DMS114 treated with DMSO at 0.1 percent for 48 hours (cell line): ENCODE measurements around the gene SLC25A13.

ENCODE experiments used
- DNase-seq: peaks from one replicate; lab custom pipeline; 2025; ENCODE audit not compliant: unreplicated experiment; lab: John Stamatoyannopoulos, UW

The SLC25A13 gene

GRCh38 chr7:96244244-96244991, 77.5 kb downstream of the SLC25A13 start:
- no peak for DNase-seq

DNA sequence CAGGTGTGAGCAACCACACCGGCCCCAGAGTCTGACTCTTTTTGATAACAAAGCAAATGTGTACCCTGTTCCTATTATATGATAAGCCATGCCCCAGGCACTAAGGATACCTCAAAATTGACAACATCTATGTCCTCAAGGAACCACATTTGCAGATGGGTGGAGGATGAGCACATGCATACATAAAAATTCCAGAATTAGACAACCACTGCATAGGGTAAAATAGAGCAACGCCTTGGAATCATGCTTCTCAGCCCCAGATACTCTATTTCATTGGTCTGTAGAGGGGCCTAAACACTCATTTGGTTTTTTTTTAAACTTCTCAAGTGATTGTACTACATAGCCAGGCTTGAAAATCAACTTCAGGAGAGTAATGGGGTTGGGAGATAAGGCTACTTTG, 78.7 kb downstream of the SLC25A13 start:
- DNase-seq: no peak

DNA sequence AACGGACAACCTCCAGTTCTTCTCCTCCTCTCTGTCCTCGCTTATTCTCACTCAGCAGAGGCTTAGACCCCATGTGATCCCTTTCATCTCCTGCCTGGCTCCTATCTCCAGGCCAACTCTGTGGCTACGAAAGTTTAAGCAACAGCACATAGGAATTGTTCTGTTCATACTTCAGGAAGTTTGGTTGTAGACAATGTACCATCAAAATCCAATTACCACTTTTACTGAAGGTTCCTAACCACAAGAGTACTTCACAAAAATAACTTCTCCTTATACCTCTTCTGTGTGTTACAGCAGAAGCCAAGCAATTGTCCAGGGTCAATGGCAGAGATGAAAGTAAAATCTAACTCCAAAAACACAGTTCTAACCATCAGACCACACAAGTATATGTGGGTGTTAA, 80.0 kb downstream of the SLC25A13 start:
- DNase-seq: no peak

- DNase-seq: no peak
These were observed 82.7 kb downstream of the SLC25A13 start for GRCh38 chr7:96238976-96239766.

DNA sequence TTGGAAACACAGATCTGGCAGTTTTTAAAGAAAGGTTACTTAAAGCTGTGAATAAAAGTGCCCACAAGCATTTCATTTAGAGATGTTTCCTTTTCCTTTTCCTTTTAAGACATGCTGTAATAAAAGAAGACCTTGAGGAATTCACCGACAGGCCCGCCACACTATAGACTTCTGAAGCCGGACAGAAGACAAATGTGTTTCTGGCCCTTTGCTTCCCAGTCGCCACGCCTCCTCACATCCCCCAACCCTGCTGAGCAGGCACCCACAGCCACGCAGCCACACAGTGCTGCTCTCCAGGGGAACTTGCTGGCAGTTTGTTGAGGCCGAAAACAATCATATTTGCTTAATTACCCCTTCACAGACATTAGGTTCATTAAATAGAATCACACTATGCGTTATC, 83.4 kb downstream of the SLC25A13 start:
- DNase-seq: no peak

GRCh38 chr7:96237040-96237439, 84.9 kb downstream of the SLC25A13 start:
- DNase-seq: no peak

- DNase-seq: no peak
These were observed 85.5 kb downstream of the SLC25A13 start for GRCh38 chr7:96236198-96237039.

DNA sequence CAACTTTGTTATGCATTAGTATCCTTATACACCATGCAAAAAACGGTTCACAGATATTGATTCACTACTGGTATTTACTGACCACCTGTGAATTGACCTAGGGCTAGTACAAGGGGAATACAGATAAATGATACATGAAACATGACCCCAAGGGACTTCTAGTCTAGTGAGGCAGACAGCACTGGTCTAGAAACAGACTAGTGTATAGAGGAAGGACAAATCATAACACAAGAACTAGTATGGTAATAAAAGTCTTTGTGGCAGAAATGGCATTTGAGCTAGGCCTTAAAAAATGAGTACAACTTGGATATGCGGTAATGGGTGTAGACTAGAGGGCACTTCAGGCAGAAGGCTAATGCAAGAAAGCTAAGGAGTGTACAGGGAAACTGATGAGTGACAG, 86.6 kb downstream of the SLC25A13 start:
- DNase-seq: no peak

DNA sequence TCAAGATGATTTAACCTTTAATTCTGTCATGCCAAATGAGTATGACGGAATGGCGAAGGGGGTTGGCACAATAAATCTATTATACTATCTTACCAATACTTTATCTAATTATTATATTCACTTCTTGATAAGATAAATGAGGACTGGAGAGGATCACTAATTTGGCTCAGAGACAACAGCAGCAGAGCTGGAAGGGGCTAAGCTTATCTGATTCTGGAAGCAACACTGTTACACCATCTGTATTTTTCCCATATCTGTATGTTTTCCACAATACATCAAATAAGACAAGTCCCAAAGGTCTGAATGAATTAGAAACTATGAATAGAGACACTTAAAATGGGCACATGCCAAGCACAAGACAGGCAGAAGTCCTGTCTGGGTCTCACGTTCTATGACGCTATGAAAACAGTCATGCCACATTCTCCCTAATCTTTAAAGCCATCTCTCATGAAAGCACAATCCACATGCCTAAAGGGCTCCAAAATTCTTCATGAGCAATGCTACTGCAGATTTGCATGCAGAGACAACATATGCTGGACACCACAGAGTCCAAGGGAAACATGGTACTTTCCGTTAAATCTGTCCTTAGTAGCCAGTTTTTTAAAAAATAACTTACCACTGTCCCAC, 88.3 kb downstream of the SLC25A13 start:
- DNase-seq: no peak

DNA sequence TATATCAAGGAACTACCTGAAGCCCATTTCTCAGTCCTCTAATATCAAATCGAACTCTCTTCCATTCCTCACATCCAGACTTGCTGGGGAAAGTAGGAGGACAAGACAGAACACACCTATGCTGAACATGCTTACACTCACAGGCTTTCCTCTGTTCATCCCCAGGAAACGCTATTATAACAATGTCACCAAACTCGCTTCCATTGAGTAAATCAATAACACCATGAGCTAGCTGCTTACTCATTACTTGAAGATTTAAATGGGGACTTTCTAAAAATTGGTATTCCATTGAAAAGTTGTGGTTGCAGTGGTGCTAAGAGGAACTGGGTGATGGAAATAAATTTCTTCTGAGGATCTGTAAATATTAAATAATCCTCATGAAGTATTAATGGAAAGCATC, 88.8 kb downstream of the SLC25A13 start:
- DNase-seq: no peak

DNA sequence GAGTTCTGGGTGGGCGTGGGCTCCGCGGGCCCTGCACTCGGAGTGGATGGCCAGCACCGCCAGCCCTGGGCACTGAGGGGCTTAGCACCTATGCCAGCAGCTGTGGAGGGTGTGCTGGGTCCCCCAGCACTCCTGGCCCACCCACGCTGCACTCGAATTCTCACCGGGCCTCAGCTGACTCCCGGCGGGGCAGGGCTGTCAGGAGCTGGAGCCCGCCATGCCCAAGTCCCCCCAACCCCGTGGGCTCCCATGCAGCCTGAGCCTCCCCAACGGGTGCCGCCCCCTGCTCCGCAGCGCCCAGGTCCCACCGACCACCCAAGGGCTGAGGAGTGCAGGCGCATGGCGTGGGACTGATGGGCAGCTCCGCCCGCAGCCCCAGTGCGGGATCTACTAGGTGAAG, 93.1 kb downstream of the SLC25A13 start:
- no peak for DNase-seq

- DNase-seq: no peak
These were observed 96.6 kb downstream of the SLC25A13 start for GRCh38 chr7:96225251-96225650.

DNA sequence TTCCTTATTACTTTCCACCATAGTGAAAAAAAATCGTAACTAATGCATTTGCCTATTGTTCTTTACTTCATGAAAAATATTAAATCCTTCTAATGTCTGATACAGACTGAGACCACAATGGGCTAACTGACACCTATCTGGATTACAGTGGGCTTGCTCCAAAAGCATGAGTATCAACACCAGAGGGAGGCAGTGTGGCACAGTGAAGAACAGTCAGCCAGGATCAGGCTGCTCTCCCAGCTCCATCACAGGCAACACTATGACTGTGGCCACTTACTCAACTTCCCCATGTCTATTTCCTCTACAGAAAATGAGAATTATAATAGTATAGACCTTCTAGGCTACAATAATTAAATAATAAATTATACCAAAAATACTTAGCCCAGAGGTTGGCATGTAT, 97.2 kb downstream of the SLC25A13 start:
- DNase-seq: no peak

DNA sequence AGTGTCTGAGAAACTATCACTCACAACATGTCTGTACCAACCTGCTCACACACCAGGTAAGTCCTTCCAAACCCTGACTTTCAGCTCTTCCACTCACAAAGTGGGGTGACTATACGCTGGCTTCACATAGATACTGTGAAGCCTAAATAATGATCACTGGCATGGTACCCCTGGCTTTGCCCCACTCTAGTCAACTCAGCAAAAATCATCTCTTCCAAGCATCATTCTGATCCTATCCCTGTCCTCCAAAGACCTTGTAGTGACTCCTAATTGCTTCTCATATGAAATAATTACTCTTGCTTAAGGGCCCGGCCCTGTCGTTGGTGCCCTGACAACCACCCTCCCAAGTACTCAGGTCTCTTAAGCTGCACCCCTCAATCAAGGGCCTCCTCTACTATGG, 97.8 kb downstream of the SLC25A13 start:
- DNase-seq: no peak

DNA sequence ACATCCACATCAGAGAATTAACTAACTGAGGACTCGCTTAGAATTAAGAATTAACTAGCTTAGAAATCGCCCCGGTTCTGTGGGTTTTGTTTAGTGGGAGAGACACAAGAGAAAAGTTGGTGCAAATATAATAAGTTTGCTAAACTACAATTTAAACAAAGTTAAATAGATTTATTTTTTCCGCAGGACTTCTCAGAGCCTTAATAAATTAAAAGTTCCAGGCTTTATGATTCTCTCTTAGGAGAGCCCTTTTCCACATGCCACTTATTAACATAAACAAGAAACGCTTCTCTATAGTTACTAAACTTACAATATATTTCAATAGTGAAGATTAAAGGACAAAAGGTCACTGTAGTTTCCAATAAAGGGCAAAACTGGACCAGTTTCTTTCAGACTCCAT, 100.0 kb downstream of the SLC25A13 start:
- no peak for DNase-seq

- no peak for DNase-seq
These were observed 102.3 kb downstream of the SLC25A13 start for GRCh38 chr7:96219378-96220130.

GRCh38 chr7:96218664-96219243, 103.1 kb downstream of the SLC25A13 start:
- no peak for DNase-seq

GRCh38 chr7:96217147-96217546, 104.8 kb downstream of the SLC25A13 start:
- no peak for DNase-seq

DNA sequence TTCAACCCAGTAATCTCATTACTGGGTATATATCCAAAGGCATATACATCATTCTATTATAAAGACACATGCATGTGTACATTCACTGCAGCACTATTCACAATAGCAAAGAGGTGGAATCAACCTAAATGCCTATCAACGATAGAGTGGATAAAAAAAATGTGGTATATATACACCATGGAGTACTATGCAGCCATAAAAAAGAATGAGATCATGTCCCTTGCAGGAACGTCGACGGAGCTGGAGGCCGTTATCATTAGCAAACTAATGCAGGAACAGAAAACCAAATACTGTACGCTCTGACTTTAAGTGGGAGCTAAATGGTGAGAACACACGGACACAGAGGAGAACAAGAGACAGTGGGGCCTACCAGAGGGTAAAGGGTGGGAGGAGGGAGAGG, 105.5 kb downstream of the SLC25A13 start:
- DNase-seq: no peak

DNA sequence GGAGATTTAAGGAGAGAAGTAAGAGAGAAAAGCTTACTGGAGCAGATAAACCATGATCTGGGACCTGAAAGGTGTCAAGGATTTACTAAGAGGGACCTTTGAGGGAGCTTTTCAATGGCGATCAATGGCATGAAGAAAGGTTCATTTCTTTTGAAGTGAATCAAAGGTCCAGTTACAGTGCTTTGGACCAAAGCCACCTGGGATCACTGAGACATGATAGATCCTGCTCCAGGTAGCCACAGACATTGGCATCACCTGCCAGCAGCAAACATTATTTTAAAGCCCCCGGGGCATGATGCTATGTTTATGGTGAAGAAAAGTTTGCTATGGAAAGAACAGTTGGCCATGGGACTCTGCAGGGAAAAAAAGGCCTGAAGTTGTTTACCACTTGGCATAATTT, 109.4 kb downstream of the SLC25A13 start:
- DNase-seq: no peak
